Panc1 (cell line): ENCODE measurements around the gene EP400. TPM values are rescaled to one million over a fixed set of nuclear protein-coding genes. Genes with fewer than 3 reads are reported as not detected.

Source experiments
- ATAC-seq: fragments of 200-7000 bp; cut with Tn5 transposase; 2 replicates; pipeline ENCODE4 v1.9.1; 2020; ENCODE audit warnings: mild to moderate bottlenecking, moderate library complexity
- BruUV-seq: library from RNA; stranded (reverse); fragments of 400-500 nt; replicated peaks from 2 replicates; lab custom pipeline; 2021; lab: Mats Ljungman, UMichigan
- CTCF ChIA-PET: fragments of 300-600 bp; sonication (Branson Sonifier 250); formaldehyde crosslinking; loops from one replicate; lab custom pipeline; 2022; ENCODE audit warnings: antibody characterized with exemption; lab: Charles Lee
- POLR2A ChIA-PET: fragments of 300-600 bp; sonication (Branson Sonifier 250); formaldehyde crosslinking; loops from one replicate; lab custom pipeline; 2022; ENCODE audit warnings: antibody characterized with exemption; lab: Charles Lee
- DNase-seq: peaks from one replicate; pipeline ENCODE4 v3.0.0-alpha.2; 2010; ENCODE audit warnings: low read depth, low spot score
- H3K27ac ChIP-seq: 2 replicates; pipeline ENCODE4 v1.5.1; 2011; ENCODE audit warnings: mild to moderate bottlenecking, low read length, inconsistent platforms
- H3K27me3 ChIP-seq: fragments of 200-500 bp; sonication (Bioruptor generic); 2 replicates; pipeline ENCODE4 v1.6.0; 2014; ENCODE audit warnings: low read length, inconsistent platforms; ENCODE audit not compliant: control insufficient read depth, insufficient read depth
- H3K36me3 ChIP-seq: fragments of 200-500 bp; sonication (Bioruptor generic); 2 replicates; pipeline ENCODE4 v1.5.1; 2014; ENCODE audit warnings: inconsistent platforms, mild to moderate bottlenecking, low read length, moderate library complexity; ENCODE audit not compliant: control insufficient read depth, insufficient read depth
- H3K4me1 ChIP-seq: 2 replicates; pipeline ENCODE4 v1.5.1; 2011; ENCODE audit warnings: inconsistent platforms, mild to moderate bottlenecking, low read length, moderate library complexity; ENCODE audit not compliant: control insufficient read depth, insufficient read depth
- H3K4me3 ChIP-seq, 2 experiments: 2 replicates each; pipeline ENCODE4 v1.5.1; 2011 to 2012; ENCODE audit warnings: low read depth in 2 of 2, low read length in 2 of 2, mild to moderate bottlenecking in 2 of 2, inconsistent platforms in 1 of 2, moderate library complexity in 1 of 2
- H3K9me3 ChIP-seq: fragments of 200-500 bp; sonication (Bioruptor generic); 2 replicates; pipeline ENCODE4 v1.5.1; 2014; ENCODE audit warnings: low read depth, mild to moderate bottlenecking, inconsistent platforms, low read length, moderate library complexity; ENCODE audit not compliant: control insufficient read depth, insufficient read depth
- POLR2AphosphoS5 ChIP-seq: IDR thresholded peaks from 2 replicates; pipeline ENCODE4 v1.6.1; 2012; ENCODE audit warnings: mild to moderate bottlenecking, low read depth, low read length, moderate library complexity
- SIN3A ChIP-seq: IDR thresholded peaks from 2 replicates; pipeline ENCODE4 v1.6.1; 2012; ENCODE audit warnings: low read depth, mild to moderate bottlenecking, low read length, moderate library complexity, borderline replicate concordance; ENCODE audit not compliant: insufficient read depth
- TCF7L2 ChIP-seq: IDR thresholded peaks from 2 replicates; pipeline ENCODE4 v1.6.1; 2011; ENCODE audit warnings: mild to moderate bottlenecking, low read depth, low read length, inconsistent platforms
- in situ Hi-C: cut with HindIII; loops from 2 replicates; pipeline ENCODE4 v1.10.0; 2016; ENCODE audit warnings: low sequenced_read_pairs, low pct_unique_long_range_greater_than_20kb
- intact Hi-C: fragments of 100-400 bp; cut with micrococcal nuclease; formaldehyde crosslinking; loops from one replicate; pipeline ENCODE4 v1.10.0; 2022; ENCODE audit not compliant: unreplicated experiment
- total RNA-seq: library from RNA; stranded (reverse); gene quantifications from one replicate; pipeline ENCODE4 v1.2.1, GENCODE V29; 2021; ENCODE audit not compliant: unreplicated experiment
- TF ChIP-seq, protein P1 (sequence below), 2 experiments: IDR thresholded peaks; 2 replicates each; pipeline ENCODE4 v1.6.1; 2011 to 2012; ENCODE audit warnings: low read depth in 2 of 2, control low read depth in 1 of 2, low read length in 1 of 2, mild to moderate bottlenecking in 1 of 2, moderate library complexity in 1 of 2; ENCODE audit not compliant: insufficient read depth in 1 of 2
- TF ChIP-seq, protein P2 (sequence below): fragments of 450-650 bp; IDR thresholded peaks from 2 replicates; pipeline ENCODE4 v1.5.1; 2017; ENCODE audit warnings: mild to moderate bottlenecking

EP400 gene
- total RNA-seq, 1 experiment from 2014 or later, result 59.4 TPM

DNA sequence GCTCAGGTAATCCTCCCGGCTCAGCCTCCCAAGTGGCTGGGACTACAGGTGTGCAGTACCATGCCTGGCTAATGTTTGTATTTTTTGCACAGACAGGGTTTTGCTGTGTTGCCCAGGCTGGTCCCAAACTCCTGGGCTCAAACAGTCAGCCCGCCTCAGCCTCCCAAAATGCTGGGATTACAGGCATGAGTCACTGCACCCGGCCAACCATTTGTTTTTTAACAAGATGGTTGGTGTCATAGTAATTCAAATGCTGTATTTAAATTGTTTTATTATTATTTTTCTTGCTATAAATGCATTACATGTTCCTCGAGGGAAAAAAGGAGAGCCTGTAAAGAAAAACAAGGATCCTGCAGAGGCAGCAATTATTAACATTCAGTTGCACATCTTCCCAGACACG, 83.9 kb downstream of the EP400 start:
- TF ChIP-seq POLR2AphosphoS5 (no peak), SIN3A (no peak), TCF7L2 (no peak)
- TF ChIP-seq, protein P1, sequence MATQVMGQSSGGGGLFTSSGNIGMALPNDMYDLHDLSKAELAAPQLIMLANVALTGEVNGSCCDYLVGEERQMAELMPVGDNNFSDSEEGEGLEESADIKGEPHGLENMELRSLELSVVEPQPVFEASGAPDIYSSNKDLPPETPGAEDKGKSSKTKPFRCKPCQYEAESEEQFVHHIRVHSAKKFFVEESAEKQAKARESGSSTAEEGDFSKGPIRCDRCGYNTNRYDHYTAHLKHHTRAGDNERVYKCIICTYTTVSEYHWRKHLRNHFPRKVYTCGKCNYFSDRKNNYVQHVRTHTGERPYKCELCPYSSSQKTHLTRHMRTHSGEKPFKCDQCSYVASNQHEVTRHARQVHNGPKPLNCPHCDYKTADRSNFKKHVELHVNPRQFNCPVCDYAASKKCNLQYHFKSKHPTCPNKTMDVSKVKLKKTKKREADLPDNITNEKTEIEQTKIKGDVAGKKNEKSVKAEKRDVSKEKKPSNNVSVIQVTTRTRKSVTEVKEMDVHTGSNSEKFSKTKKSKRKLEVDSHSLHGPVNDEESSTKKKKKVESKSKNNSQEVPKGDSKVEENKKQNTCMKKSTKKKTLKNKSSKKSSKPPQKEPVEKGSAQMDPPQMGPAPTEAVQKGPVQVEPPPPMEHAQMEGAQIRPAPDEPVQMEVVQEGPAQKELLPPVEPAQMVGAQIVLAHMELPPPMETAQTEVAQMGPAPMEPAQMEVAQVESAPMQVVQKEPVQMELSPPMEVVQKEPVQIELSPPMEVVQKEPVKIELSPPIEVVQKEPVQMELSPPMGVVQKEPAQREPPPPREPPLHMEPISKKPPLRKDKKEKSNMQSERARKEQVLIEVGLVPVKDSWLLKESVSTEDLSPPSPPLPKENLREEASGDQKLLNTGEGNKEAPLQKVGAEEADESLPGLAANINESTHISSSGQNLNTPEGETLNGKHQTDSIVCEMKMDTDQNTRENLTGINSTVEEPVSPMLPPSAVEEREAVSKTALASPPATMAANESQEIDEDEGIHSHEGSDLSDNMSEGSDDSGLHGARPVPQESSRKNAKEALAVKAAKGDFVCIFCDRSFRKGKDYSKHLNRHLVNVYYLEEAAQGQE (IDR thresholded peaks at IDR 0.05; ENCODE audit: insufficient read depth in 1 of 2, low read depth in 2 of 2, low read length in 1 of 2), result no peak
- TF ChIP-seq, protein P2, sequence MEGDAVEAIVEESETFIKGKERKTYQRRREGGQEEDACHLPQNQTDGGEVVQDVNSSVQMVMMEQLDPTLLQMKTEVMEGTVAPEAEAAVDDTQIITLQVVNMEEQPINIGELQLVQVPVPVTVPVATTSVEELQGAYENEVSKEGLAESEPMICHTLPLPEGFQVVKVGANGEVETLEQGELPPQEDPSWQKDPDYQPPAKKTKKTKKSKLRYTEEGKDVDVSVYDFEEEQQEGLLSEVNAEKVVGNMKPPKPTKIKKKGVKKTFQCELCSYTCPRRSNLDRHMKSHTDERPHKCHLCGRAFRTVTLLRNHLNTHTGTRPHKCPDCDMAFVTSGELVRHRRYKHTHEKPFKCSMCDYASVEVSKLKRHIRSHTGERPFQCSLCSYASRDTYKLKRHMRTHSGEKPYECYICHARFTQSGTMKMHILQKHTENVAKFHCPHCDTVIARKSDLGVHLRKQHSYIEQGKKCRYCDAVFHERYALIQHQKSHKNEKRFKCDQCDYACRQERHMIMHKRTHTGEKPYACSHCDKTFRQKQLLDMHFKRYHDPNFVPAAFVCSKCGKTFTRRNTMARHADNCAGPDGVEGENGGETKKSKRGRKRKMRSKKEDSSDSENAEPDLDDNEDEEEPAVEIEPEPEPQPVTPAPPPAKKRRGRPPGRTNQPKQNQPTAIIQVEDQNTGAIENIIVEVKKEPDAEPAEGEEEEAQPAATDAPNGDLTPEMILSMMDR, result no peak
- H3K27ac ChIP-seq, result no peak overlapping the region
- H3K36me3 ChIP-seq, result peaks cover 9% of the 10 kb centered on the region
- no peaks in the 10 kb centered on the region for H3K4me1 ChIP-seq
- intact Hi-C loops (no loop called here), in situ Hi-C loops (no loop called here)
- POLR2A ChIA-PET, result no interaction called here
- no peaks in the 10 kb centered on the region for H3K9me3 ChIP-seq
- CTCF ChIA-PET, result no interaction called here
- no TSS peak for BruUV-seq
- ATAC-seq, result no peak
- no peaks in the 10 kb centered on the region for H3K27me3 ChIP-seq
- no peak for DNase-seq
- H3K4me3 ChIP-seq, result no peak overlapping the region

DNA sequence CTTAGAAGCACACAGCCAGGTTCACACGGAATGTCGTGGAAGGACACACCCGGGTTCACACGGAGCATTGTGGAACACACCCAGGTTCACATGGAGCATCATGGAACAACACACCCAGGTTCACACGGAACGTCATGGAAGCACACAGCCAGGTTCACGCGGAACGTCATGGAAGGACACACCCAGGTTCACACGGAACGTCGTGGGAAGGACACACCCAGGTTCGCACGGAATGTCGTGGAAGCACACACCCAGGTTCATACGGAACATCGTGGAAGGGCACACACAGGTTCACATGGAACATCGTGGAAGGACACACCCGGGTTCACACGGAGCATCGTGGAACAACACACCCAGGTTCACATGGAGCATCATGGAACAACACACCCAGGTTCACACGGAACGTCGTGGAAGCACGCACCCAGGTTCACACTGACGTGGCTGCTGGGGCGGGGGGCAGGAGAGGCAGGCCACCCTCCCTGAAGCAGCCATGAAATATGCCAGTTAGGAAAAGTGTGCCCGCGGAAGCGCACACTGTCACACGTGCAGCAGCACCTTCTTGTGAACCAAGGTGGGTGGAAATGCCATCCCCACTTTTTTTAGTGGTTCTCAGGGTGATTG, 86.4 kb downstream of the EP400 start:
- DNase-seq (no peak), ATAC-seq (no peak)
- H3K9me3 ChIP-seq, result no peaks in the 10 kb centered on the region
- intact Hi-C loops (no loop called here), in situ Hi-C loops (no loop called here)
- CTCF ChIA-PET, result no interaction called here
- no peaks in the 10 kb centered on the region for H3K4me1 ChIP-seq
- no peaks in the 10 kb centered on the region for H3K27me3 ChIP-seq
- peaks cover under 1% of the 10 kb centered on the region for H3K36me3 ChIP-seq
- BruUV-seq, result no TSS peak
- no peak overlapping the region for H3K4me3 ChIP-seq
- TF ChIP-seq SIN3A, result no peak
- TF ChIP-seq TCF7L2, result no peak
- TF ChIP-seq POLR2AphosphoS5, result no peak
- POLR2A ChIA-PET, result no interaction called here
- no peak overlapping the region for H3K27ac ChIP-seq

DNA sequence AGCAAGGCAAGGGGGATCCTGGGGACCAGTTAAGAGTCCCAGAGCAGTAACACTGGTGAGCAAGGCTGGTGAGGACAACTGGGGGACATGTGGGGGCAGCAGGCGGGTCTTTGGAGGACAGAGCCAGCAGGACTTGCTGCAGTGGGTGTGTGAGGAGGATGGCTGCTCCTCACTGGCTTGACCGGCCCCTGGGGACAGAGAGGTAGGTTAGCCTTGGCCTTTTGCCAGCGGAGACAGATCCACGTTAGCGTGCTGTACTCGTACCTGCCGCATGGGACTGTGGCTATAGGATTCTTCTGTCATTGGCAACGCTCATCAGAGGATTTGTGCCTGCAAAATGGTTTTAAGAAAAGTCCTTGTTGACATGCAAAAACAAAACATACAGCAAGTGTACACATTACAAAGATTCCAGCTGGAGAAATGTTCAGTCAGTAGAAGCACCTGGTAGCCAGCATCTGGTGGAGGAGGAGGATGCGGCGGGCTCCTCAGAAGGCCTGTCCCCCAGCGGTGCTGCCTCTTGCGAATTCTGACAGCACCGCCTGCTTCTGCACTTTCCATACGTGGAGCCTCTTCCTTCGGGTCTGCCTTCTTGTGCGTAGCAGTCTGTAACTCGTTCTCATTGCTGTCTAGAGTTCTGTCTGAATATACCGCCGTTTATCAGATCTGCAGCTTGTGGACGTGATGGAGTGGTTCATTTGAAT, 91.3 kb downstream of the EP400 start:
- H3K27me3 ChIP-seq, result no peaks in the 10 kb centered on the region
- CTCF ChIA-PET, result no interaction called here
- POLR2A ChIA-PET, result no interaction called here
- H3K27ac ChIP-seq, result no peak overlapping the region
- no peaks in the 10 kb centered on the region for H3K9me3 ChIP-seq
- in situ Hi-C loops, result no loop called here
- DNase-seq (no peak), ATAC-seq (no peak)
- no TSS peak for BruUV-seq
- no peak overlapping the region for H3K4me3 ChIP-seq
- peaks cover 15% of the 10 kb centered on the region for H3K36me3 ChIP-seq
- no peaks in the 10 kb centered on the region for H3K4me1 ChIP-seq
- TF ChIP-seq, protein P2, result no peak
- no peak for TF ChIP-seq SIN3A
- no peak for TF ChIP-seq TCF7L2
- no peak for TF ChIP-seq POLR2AphosphoS5
- intact Hi-C loops, result no loop called here
